ENCODE data around the gene KMT2C.
"Not testable (repeated sequence)": the region's sequence is repeated elsewhere in the genome, so short reads cannot be mapped to it uniquely, and the experiment has no call there.

KMT2C gene

GRCh38 chr7:152435384-152436110, at the start of gene KMT2C:
Gene KMT2C (minus strand): TSS chr7:152436003. CDS start chr7:152435786, 217 bp downstream.
- peak; percentile 55 for DNase-seq

- DNase-seq = no peak
These were observed 45.3 kb upstream of the KMT2C start for GRCh38 chr7:152481082-152481481.

- DNase-seq = no peak
These were observed 44.9 kb upstream of the KMT2C start for GRCh38 chr7:152480664-152481063.

- no peak for DNase-seq
These were observed 43.8 kb upstream of the KMT2C start for GRCh38 chr7:152479595-152479994.

GRCh38 chr7:152478140-152478539, 42.3 kb upstream of the KMT2C start:
- no peak for DNase-seq

GRCh38 chr7:152477079-152477478, 41.3 kb upstream of the KMT2C start:
- DNase-seq = no peak

- no peak for DNase-seq
These were observed 40.7 kb upstream of the KMT2C start for GRCh38 chr7:152476551-152476950.

GRCh38 chr7:152471023-152471620, 35.3 kb upstream of the KMT2C start:
- DNase-seq = not testable (repeated sequence)

- not testable (repeated sequence) for DNase-seq
These were observed 34.6 kb upstream of the KMT2C start for GRCh38 chr7:152470251-152471022.

GRCh38 chr7:152469576-152469975, 33.8 kb upstream of the KMT2C start:
- DNase-seq = not testable (repeated sequence)

GRCh38 chr7:152467225-152467624, 31.4 kb upstream of the KMT2C start:
- no peak for DNase-seq

- no peak for DNase-seq
These were observed 29.2 kb upstream of the KMT2C start for GRCh38 chr7:152465119-152465387.

GRCh38 chr7:152464312-152465118, 28.7 kb upstream of the KMT2C start:
- DNase-seq = peak; percentile 69

GRCh38 chr7:152463709-152464311, 28.0 kb upstream of the KMT2C start:
- peak; percentile 99 for DNase-seq

- no peak for DNase-seq
These were observed 27.3 kb upstream of the KMT2C start for GRCh38 chr7:152462995-152463708.

GRCh38 chr7:152459724-152460251, 24.0 kb upstream of the KMT2C start:
- peak; percentile 49 for DNase-seq

GRCh38 chr7:152451356-152451755, 15.6 kb upstream of the KMT2C start:
- DNase-seq = no peak

- DNase-seq = not testable (repeated sequence)
These were observed 9.7 kb upstream of the KMT2C start for GRCh38 chr7:152445386-152446008.

- no peak for DNase-seq
These were observed 7.8 kb upstream of the KMT2C start for GRCh38 chr7:152443586-152443985.

GRCh38 chr7:152442330-152442835, 6.6 kb upstream of the KMT2C start:
- DNase-seq = no peak

GRCh38 chr7:152441810-152442209, 6.0 kb upstream of the KMT2C start:
- DNase-seq = not testable (repeated sequence)
